C4-2B (cell line): ENCODE data around the gene GAS7.
A peak's percentile ranks its signal among the peaks of the same experiment; 100 is the strongest.

ENCODE experiments used
- H3K27ac ChIP-seq: fragments of 450-650 bp; 2 replicates; pipeline ENCODE4 v1.5.1; 2017
- ZFX ChIP-seq: fragments of 450-650 bp; IDR thresholded peaks from 2 replicates; pipeline ENCODE4 v1.6.1; 2017
- TF ChIP-seq, protein P1 (sequence below): fragments of 450-650 bp; conservative IDR thresholded peaks from 2 replicates; pipeline ENCODE4 v1.5.1; 2017; ENCODE audit warnings: mild to moderate bottlenecking

The GAS7 gene

DNA sequence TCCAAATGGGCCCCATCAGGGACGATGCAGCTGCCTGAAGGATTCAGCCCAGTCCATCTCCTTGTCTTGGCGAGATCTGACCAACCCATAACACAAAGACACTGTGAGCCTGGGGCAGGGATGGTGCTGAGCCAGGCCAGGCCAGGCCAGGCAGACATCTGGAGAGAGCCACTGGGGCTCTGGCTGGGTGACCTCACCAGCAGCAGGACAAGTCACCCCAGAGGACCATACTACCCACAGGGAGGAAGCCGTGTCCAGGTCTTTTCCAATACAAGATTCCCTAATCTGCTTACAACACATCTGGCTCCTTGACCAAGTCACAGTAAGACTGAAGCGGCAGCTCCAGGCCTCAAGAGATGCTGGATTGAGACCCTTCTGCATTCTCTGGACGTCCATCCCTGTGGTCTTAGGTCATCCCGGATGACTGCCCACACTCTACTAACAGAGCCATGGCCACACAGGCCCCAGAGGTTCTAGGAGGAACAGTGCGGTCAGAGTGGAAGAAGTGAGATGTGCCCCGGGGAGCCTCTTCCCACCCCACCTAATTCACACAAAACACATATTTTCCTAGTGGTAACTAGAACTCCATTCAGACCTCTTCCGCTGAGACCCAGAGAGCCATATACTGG is 211.5 kb downstream of the GAS7 start:
- TF ChIP-seq, protein P1, sequence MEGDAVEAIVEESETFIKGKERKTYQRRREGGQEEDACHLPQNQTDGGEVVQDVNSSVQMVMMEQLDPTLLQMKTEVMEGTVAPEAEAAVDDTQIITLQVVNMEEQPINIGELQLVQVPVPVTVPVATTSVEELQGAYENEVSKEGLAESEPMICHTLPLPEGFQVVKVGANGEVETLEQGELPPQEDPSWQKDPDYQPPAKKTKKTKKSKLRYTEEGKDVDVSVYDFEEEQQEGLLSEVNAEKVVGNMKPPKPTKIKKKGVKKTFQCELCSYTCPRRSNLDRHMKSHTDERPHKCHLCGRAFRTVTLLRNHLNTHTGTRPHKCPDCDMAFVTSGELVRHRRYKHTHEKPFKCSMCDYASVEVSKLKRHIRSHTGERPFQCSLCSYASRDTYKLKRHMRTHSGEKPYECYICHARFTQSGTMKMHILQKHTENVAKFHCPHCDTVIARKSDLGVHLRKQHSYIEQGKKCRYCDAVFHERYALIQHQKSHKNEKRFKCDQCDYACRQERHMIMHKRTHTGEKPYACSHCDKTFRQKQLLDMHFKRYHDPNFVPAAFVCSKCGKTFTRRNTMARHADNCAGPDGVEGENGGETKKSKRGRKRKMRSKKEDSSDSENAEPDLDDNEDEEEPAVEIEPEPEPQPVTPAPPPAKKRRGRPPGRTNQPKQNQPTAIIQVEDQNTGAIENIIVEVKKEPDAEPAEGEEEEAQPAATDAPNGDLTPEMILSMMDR, result no peak
- no peak for TF ChIP-seq ZFX
- no peak overlapping the region for H3K27ac ChIP-seq

DNA sequence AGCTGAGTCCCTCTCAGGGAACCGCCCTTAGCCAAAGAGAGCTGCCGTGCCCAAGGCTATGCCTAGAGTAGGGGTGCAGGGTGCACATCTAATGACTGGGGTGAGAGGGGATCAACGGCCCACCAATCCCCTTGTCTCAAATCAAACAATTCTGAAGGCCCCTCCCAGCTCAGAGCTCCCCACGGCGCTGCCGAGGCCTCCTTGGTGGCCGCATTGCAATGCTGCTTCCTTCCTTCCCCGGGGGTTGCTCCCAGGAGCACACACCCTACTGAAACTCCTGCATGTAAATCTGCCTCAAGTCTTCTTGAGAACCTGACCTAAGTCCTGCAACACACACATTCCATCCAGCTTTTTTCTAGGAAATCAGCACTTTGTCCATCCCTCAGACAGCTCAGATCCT is 212.8 kb downstream of the GAS7 start:
- no peak for TF ChIP-seq ZFX
- TF ChIP-seq, protein P1, result no peak
- H3K27ac ChIP-seq, result no peak overlapping the region

DNA sequence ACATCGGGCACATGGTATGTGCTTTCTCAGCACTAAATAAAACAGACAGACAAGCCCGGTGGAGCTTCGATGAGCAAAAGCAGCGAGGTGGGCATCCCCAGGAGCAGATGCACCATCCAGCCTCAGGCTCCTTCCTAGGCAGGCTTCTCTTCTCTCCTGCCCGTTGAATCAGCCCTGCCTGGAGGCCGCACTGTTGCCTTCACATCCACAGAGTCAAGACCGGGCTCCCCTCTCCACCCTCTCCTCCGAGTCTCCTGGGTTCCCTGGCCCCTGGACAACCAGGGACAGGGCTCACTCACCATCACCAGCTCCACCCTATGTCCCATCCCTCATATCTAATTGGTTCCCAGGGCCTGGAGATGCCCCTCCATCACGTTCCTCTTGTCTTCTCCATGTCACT is 213.6 kb downstream of the GAS7 start:
- no peak overlapping the region for H3K27ac ChIP-seq
- no peak for TF ChIP-seq ZFX
- TF ChIP-seq, protein P1, result no peak

DNA sequence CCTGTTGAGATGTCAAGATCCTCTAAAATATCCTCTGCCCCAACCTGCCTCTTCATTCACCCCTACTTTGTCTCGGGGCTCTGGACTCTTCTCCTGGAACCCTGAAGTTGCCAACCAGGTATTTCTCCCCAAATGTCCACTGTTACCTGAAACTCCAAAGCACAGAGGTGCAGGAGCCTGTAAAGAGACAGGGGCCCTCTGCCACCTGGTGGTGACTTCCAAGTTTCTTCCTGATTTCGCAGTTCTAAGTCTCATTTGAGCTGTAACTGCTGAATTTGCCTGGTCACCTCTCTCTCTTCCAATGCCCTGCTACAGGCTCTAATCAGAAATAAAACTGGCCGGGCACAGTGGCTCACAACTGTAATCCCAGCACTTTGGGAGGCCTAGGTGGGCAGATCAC is 216.2 kb downstream of the GAS7 start:
- TF ChIP-seq, protein P1, result peak; percentile 47
- no peak for TF ChIP-seq ZFX
- no peak overlapping the region for H3K27ac ChIP-seq

DNA sequence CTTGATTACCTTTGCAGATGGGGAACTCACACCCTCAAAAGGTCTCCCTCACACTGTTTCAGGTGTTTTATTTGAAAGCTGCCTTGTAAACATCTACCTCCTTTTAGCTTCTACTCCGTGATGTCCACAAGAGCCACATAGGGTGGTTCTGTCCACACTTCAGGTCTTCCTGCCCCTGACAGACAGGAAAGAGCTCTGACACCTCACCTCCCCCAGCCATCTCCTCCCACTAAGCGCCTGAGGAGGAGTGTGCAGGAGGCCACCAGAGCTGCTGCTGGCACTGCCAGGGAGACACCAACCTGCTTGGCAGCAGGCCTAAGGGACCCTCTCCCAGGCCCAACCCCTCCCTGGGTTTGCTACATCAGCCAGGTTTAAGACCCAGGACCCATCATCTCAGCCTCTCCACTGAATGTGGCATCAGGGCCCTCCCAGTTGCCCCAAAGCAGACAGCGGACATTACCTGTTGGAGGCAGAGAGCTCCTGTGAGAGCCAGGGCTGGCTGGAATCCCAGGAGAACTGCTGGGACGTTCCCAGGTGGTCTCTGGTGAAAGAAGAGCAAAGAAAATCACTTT is 217.0 kb downstream of the GAS7 start:
- no peak for TF ChIP-seq ZFX
- TF ChIP-seq, protein P1, result no peak
- no peak overlapping the region for H3K27ac ChIP-seq

DNA sequence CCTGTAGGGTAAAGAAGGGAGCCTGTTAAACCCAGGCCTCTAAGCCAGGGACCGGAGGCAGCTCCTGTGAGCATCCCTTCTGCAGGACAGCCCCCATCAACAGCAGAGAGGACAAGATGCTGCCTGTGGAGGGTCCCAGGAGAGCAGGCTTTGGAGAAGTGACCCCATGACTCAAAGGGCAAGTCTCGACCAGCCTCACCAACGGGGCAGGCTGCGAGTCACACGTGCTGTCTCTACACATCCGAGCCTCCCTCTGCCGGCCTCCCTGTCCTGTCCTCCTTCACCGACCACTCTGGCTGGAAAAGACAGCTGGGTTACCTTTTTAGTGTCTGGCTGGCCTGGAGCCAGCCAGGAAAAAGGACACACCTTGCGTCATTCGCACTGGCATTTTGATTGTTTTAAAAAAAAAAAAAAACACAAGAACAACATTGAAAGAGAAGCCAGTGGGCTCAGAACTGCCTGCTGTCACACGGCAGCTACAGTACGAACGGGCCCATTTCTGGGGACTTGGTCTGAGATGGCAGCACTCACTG is 218.9 kb downstream of the GAS7 start:
- H3K27ac ChIP-seq, result no peak overlapping the region

DNA sequence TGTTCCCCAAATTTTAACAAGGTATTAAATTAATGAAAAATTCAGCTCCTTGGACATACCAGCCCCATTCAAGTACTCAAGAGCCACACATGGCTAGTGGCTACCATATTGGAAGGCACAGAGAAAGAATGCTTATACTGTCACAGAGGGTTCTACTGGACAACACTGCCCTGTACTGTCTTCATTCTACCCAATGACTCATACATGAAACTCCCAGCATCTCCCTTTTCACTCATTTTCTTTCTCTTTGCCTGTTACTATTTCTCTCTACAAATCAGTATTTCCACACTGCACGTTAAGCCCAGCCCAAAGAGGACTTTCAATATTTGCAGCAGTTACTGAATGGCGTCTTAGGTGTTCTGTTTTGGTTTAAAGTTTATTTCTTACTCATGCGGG is 221.2 kb downstream of the GAS7 start:
- no peak overlapping the region for H3K27ac ChIP-seq
- no peak for TF ChIP-seq ZFX
- TF ChIP-seq, protein P1, result no peak

More for the DNA sequence above, 218.9 kb downstream of the GAS7 start:
- TF ChIP-seq, protein P1, result no peak
- no peak for TF ChIP-seq ZFX
